GM23338 (cell line): ENCODE results near the gene SPDYA. TPM values are rescaled to one million over a fixed set of nuclear protein-coding genes. Genes with fewer than 3 reads are reported as not detected.

Experiments used
- ATAC-seq: fragments of 200-7000 bp; cut with Tn5 transposase; 3 replicates; pipeline ENCODE4 v1.9.1; 2020
- DNase-seq: peaks from one replicate; pipeline ENCODE4 v3.0.0-alpha.2; 2015; ENCODE audit warnings: low spot score
- H2AFZ ChIP-seq: fragments of 200-600 bp; sonication (generic); 2 replicates; pipeline ENCODE4 v1.8.0; 2016; ENCODE audit warnings: antibody characterized with exemption, mild to moderate bottlenecking, moderate library complexity
- H3F3A ChIP-seq: fragments of 200-600 bp; sonication (generic); replicated peaks from 2 replicates; pipeline ENCODE4 v1.8.0; 2017; ENCODE audit warnings: antibody characterized with exemption, mixed run types, low read depth
- H3K27ac ChIP-seq: fragments of 200-600 bp; sonication (generic); 2 replicates; pipeline ENCODE4 v1.6.1; 2016; ENCODE audit warnings: low read depth
- H3K27me3 ChIP-seq: fragments of 200-600 bp; sonication (generic); 2 replicates; pipeline ENCODE4 v1.8.0; 2016; ENCODE audit warnings: mild to moderate bottlenecking, mixed run types, moderate library complexity; ENCODE audit not compliant: insufficient read depth
- H3K36me3 ChIP-seq: fragments of 200-600 bp; sonication (generic); 2 replicates; pipeline ENCODE4 v1.8.0; 2016; ENCODE audit warnings: mild to moderate bottlenecking; ENCODE audit not compliant: insufficient read depth
- H3K4me1 ChIP-seq: fragments of 200-600 bp; sonication (generic); 2 replicates; pipeline ENCODE4 v1.8.0; 2016; ENCODE audit warnings: mild to moderate bottlenecking, moderate library complexity; ENCODE audit not compliant: insufficient read depth
- H3K4me2 ChIP-seq: fragments of 200-600 bp; sonication (generic); 2 replicates; pipeline ENCODE4 v1.7.1; 2017; ENCODE audit warnings: mixed run types
- H3K4me3 ChIP-seq: fragments of 200-600 bp; sonication (generic); 2 replicates; pipeline ENCODE4 v1.6.1; 2016; ENCODE audit warnings: mixed run types
- H3K79me2 ChIP-seq: fragments of 200-600 bp; sonication (generic); replicated peaks from 2 replicates; pipeline ENCODE4 v1.8.0; 2017; ENCODE audit warnings: mild to moderate bottlenecking; ENCODE audit not compliant: insufficient read depth
- H3K9me2 ChIP-seq: fragments of 200-600 bp; sonication (generic); 2 replicates; pipeline ENCODE4 v1.8.0; 2017; ENCODE audit not compliant: insufficient read depth
- H4K20me1 ChIP-seq: fragments of 200-600 bp; sonication (generic); replicated peaks from 2 replicates; pipeline ENCODE4 v1.8.0; 2017; ENCODE audit warnings: mild to moderate bottlenecking; ENCODE audit not compliant: insufficient read depth
- H3K27ac Mint-ChIP-seq: 2 replicates; pipeline ENCODE4 v1.8.0; 2020; ENCODE audit warnings: inconsistent platforms, mild to moderate bottlenecking, moderate library complexity, mixed read lengths
- H3K27me3 Mint-ChIP-seq: 3 replicates; pipeline ENCODE4 v1.8.0; 2022; ENCODE audit warnings: low read depth, mild to moderate bottlenecking, moderate library complexity, mixed read lengths, inconsistent platforms; ENCODE audit not compliant: insufficient read depth, poor library complexity
- H3K36me3 Mint-ChIP-seq: 3 replicates; pipeline ENCODE4 v1.8.0; 2021; ENCODE audit warnings: low read depth, mild to moderate bottlenecking, inconsistent platforms, moderate library complexity, mixed read lengths
- H3K4me1 Mint-ChIP-seq: 3 replicates; pipeline ENCODE4 v1.8.0; 2020; ENCODE audit warnings: mild to moderate bottlenecking, inconsistent platforms, mixed read lengths
- H3K4me3 Mint-ChIP-seq: 3 replicates; pipeline ENCODE4 v1.8.0; 2021; ENCODE audit warnings: moderate library complexity, mild to moderate bottlenecking, inconsistent platforms, mixed read lengths
- H3K9me3 Mint-ChIP-seq: 3 replicates; pipeline ENCODE4 v1.8.0; 2020; ENCODE audit warnings: moderate library complexity, mild to moderate bottlenecking, inconsistent platforms, mixed read lengths
- ETS1 ChIP-seq: IDR thresholded peaks from 2 replicates; pipeline ENCODE4 v1.6.1; 2016; ENCODE audit warnings: antibody characterized with exemption
- EZH2phosphoT487 ChIP-seq: fragments of 200-600 bp; sonication (generic); IDR thresholded peaks from one replicate; pipeline ENCODE4 v1.8.1; 2018; ENCODE audit warnings: antibody characterized with exemption; ENCODE audit not compliant: unreplicated experiment
- JUNB ChIP-seq: IDR thresholded peaks from one replicate; pipeline ENCODE4 v1.6.1; 2016; ENCODE audit warnings: antibody characterized with exemption; ENCODE audit not compliant: unreplicated experiment
- NANOG ChIP-seq: IDR thresholded peaks from 2 replicates; pipeline ENCODE4 v1.6.1; 2016; ENCODE audit warnings: antibody characterized with exemption, borderline replicate concordance
- POLR2AphosphoS5 ChIP-seq: IDR thresholded peaks from 2 replicates; pipeline ENCODE4 v1.6.1; 2016; ENCODE audit warnings: antibody characterized with exemption, low read depth
- REST ChIP-seq: IDR thresholded peaks from one replicate; pipeline ENCODE4 v1.6.1; 2018; ENCODE audit warnings: antibody characterized with exemption; ENCODE audit not compliant: unreplicated experiment
- ZNF331 ChIP-seq: fragments of 250-450 bp; sonication (Bioruptor Pico); IDR thresholded peaks from 2 replicates; pipeline ENCODE4 v1.5.0; 2020; ENCODE audit warnings: low read depth, mild to moderate bottlenecking, moderate library complexity
- ZNF462 ChIP-seq: fragments of 250-450 bp; sonication (Bioruptor Pico); IDR thresholded peaks from 2 replicates; pipeline ENCODE4 v1.5.0; 2020; ENCODE audit warnings: mild to moderate bottlenecking, moderate library complexity
- polyA plus RNA-seq: library from polyadenylated mRNA; unstranded; fragments of >200 nt; fragmentation: Nextera tagmentation; extraction: Ambion mirVana; gene quantifications from 2 replicates; pipeline ENCODE4 v1.2.1, GENCODE V29; 2016
- total RNA-seq: library from RNA; depleted of rRNA; stranded (reverse); fragments of >200 nt; shearing (Covaris generic); gene quantifications from 2 replicates; pipeline ENCODE4 v1.2.3, GENCODE V29; 2014

SPDYA gene
- total and polyA plus RNA-seq, 2 experiments from 2014 or later = 0.42 to 4.0 TPM

- no peaks in the 10 kb centered on the region for H3F3A ChIP-seq
- Mint-ChIP-seq H3K36me3 (no peaks in the 10 kb centered on the region), H3K9me3 (no peaks in the 10 kb centered on the region), H3K4me1 (no peaks in the 10 kb centered on the region), H3K4me3 (no peak overlapping the region), H3K27me3 (peaks cover 9% of the 10 kb centered on the region), H3K27ac (no peak overlapping the region)
- H3K9me2 ChIP-seq = no peaks in the 10 kb centered on the region
- H3K27ac ChIP-seq = no peak overlapping the region
- no peaks in the 10 kb centered on the region for H4K20me1 ChIP-seq
- no peak overlapping the region for H3K4me2 ChIP-seq
- no peak for DNase-seq
- H3K79me2 ChIP-seq = no peaks in the 10 kb centered on the region
- H3K4me1 ChIP-seq = no peaks in the 10 kb centered on the region
- no peaks in the 10 kb centered on the region for H3K27me3 ChIP-seq
- H3K36me3 ChIP-seq = no peaks in the 10 kb centered on the region
- no peak for ATAC-seq
- no peak for TF ChIP-seq ZNF331
- TF ChIP-seq EZH2phosphoT487 = no peak
- TF ChIP-seq ZNF462 (CRISPR knock-in tag) = no peak
- TF ChIP-seq ETS1 = no peak
- no peak for TF ChIP-seq NANOG
- TF ChIP-seq POLR2AphosphoS5 = no peak
- no peak for TF ChIP-seq REST
- TF ChIP-seq JUNB = no peak
- H2AFZ ChIP-seq = no peak overlapping the region
- H3K4me3 ChIP-seq = no peak overlapping the region
Measured at GRCh38 chr2:28824207-28824606, 13.6 kb downstream of the SPDYA start.
